ENCODE data around the gene KL.

Gene KL

DNA sequence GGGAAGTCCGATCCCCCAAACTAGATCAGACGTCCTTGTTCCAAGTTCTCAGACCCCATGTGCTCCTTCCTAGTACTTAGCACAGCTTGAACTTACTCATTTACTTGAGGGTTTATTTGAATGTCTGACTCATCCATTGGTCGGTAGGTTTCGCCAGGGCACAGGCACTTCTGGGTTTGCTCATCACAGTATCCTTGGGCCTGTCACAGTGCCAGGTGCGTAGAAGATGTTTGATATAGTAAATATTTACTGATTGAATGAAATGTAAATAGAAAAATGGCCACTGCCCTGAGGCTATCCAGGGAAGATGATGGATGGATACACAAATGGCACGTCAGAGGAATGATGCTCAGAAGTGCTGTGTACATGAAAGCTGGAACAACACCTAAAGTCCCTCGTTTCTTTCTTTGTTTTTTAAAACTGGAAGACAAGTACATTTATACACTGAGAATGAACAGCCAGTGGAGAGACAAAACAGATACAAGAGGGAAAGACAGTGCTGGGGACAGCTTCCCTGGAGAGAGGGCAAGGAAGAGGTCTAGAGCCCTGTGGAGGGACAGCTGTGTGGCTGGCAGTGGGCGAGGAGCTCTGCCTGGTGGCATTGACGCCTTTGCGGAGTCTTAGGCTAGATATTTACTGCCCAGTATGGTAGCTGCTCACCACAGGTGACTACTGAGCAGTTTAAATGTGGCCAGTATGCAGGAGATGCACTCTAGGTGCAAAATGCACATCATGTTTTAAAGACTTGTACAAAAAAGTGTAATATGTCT lies 31.2 kb upstream of the KL start (continued):
- TF ChIP-seq, protein P1, sequence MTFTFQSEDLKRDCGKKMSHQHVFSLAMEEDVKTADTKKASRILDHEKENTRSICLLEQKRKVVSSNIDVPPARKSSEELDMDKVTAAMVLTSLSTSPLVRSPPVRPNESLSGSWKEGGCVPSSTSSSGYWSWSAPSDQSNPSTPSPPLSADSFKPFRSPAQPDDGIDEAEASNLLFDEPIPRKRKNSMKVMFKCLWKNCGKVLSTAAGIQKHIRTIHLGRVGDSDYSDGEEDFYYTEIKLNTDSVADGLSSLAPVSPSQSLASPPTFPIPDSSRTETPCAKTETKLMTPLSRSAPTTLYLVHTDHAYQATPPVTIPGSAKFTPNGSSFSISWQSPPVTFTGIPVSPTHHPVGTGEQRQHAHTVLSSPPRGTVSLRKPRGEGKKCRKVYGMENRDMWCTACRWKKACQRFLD (tag by site-specific recombination; IDR thresholded peaks at IDR 0.05) = no peak
- TF ChIP-seq, protein P2, sequence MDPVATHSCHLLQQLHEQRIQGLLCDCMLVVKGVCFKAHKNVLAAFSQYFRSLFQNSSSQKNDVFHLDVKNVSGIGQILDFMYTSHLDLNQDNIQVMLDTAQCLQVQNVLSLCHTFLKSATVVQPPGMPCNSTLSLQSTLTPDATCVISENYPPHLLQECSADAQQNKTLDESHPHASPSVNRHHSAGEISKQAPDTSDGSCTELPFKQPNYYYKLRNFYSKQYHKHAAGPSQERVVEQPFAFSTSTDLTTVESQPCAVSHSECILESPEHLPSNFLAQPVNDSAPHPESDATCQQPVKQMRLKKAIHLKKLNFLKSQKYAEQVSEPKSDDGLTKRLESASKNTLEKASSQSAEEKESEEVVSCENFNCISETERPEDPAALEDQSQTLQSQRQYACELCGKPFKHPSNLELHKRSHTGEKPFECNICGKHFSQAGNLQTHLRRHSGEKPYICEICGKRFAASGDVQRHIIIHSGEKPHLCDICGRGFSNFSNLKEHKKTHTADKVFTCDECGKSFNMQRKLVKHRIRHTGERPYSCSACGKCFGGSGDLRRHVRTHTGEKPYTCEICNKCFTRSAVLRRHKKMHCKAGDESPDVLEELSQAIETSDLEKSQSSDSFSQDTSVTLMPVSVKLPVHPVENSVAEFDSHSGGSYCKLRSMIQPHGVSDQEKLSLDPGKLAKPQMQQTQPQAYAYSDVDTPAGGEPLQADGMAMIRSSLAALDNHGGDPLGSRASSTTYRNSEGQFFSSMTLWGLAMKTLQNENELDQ (tag by site-specific recombination; IDR thresholded peaks at IDR 0.05; ENCODE audit: low read depth) = no peak
- TF ChIP-seq ZNF341 (tag by site-specific recombination; IDR thresholded peaks at IDR 0.05; ENCODE audit: low read depth) = no peak
- no peak for TF ChIP-seq SCRT1 (tag by site-specific recombination; IDR thresholded peaks at IDR 0.05; ENCODE audit: borderline replicate concordance)
- no peak for TF ChIP-seq ZNF514 (tag by site-specific recombination; IDR thresholded peaks at IDR 0.05)
- TF ChIP-seq ZNF610 (tag by site-specific recombination; IDR thresholded peaks at IDR 0.05; ENCODE audit: borderline replicate concordance) = no peak
- TF ChIP-seq ZNF473 (tag by site-specific recombination; IDR thresholded peaks at IDR 0.05) = no peak

DNA sequence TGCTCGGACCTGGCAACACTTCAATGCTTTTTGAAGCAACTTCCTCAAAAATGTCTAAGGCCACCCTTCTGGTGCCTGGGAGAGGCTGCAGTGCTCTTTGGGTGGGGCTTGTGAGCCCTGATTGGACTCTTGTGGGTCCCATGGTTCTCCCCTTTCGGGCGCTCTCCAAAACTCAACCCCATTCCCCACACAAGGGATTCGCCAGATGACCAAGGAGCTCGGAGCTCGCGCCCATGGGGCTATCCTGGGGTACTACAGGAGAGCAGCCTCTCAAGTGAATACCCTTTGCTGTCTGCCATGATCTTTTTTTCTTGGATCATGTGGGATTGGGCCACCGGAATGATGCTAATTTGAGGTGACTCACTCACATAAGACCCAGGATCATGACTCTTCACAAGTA lies 29.7 kb upstream of the KL start:
- CTCF ChIA-PET = no interaction called here

DNA sequence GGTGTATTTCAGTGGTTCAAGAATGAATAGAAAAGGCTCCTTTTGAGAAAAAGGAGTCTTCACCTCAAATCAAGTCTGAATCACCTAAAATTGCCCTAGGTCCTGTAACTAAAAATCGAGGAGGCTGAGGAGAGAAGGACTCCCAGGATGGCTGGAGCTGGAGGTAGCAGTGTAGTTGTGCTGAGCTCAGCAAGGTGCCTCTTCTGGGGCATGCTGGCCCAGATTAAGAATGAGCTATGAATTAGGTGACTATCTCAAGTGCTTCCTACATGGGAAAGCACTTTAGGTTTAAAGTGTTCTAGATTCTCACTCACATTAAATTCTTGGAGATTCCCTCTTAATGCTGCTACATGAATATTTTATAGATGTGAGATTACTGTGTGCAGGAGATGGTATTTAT lies 28.8 kb upstream of the KL start:
- Histone ChIP-seq H3K27ac (ENCODE audit: extremely low read depth, low read depth, low read length) (no peak overlapping the region), H3K36me3 (ENCODE audit: control insufficient read depth in 2 of 2, insufficient read depth in 1 of 2, low read length in 2 of 2) (no peaks in the 10 kb centered on the region), H3K4me1 (ENCODE audit: control insufficient read depth, insufficient read depth, low read length) (no peaks in the 10 kb centered on the region), H3K4me3 (ENCODE audit: low read depth, low read length) (no peak overlapping the region), H3K9me3 (ENCODE audit: control insufficient read depth, insufficient read depth, low read depth, low read length) (no peaks in the 10 kb centered on the region)
- POLR2A ChIA-PET = no interaction called here
- CTCF ChIA-PET = no interaction called here
- no peak for TF ChIP-seq ZNF394 (tag by site-specific recombination; IDR thresholded peaks at IDR 0.05; ENCODE audit: borderline replicate concordance)
- no peak for TF ChIP-seq ZNF48 (tag by site-specific recombination; IDR thresholded peaks at IDR 0.05)
- no peak for TF ChIP-seq ZNF404 (tag by site-specific recombination; IDR thresholded peaks at IDR 0.05)
- no peak for TF ChIP-seq KLF7 (tag by site-specific recombination; IDR thresholded peaks at IDR 0.05; ENCODE audit: borderline replicate concordance)
- TF ChIP-seq OSR2 (tag by site-specific recombination; IDR thresholded peaks at IDR 0.05) = no peak
- TF ChIP-seq ZNF768 (tag by site-specific recombination; IDR thresholded peaks at IDR 0.05) = no peak
- TF ChIP-seq ZIC2 (tag by site-specific recombination; IDR thresholded peaks at IDR 0.05) = no peak
- TF ChIP-seq ZNF292 (tag by site-specific recombination; IDR thresholded peaks at IDR 0.05; ENCODE audit: borderline replicate concordance, low read depth) = no peak

More for the DNA sequence above, 29.7 kb upstream of the KL start:
- Histone ChIP-seq H3K9me3 (ENCODE audit: control insufficient read depth, insufficient read depth, low read depth, low read length) (no peaks in the 10 kb centered on the region), H3K27ac (ENCODE audit: extremely low read depth, low read depth, low read length) (no peak overlapping the region), H3K4me3 (ENCODE audit: low read depth, low read length) (no peak overlapping the region), H3K36me3 (ENCODE audit: control insufficient read depth in 2 of 2, insufficient read depth in 1 of 2, low read length in 2 of 2) (no peaks in the 10 kb centered on the region), H3K4me1 (ENCODE audit: control insufficient read depth, insufficient read depth, low read length) (no peaks in the 10 kb centered on the region)
- POLR2A ChIA-PET = no interaction called here
- no peak for TF ChIP-seq ZNF626 (tag by site-specific recombination; IDR thresholded peaks at IDR 0.05)
- TF ChIP-seq SP3 (tag by site-specific recombination; IDR thresholded peaks at IDR 0.05) = no peak
- TF ChIP-seq SP7 (tag by site-specific recombination; IDR thresholded peaks at IDR 0.05) = no peak
- no peak for TF ChIP-seq ZNF404 (tag by site-specific recombination; IDR thresholded peaks at IDR 0.05)
- TF ChIP-seq GLIS2 (tag by site-specific recombination; IDR thresholded peaks at IDR 0.05) = no peak

Data from HEK293 (cell line).